Endothelial cell (in vitro differentiated cells): ENCODE measurements around the gene INPPL1. TPM values are rescaled to one million over a fixed set of nuclear protein-coding genes. Genes with fewer than 3 reads are reported as not detected.

ENCODE experiments used
- DNase-seq: peaks from one replicate; pipeline ENCODE4 v3.0.0; 2021; ENCODE audit warnings: low spot score
- H3K27ac Mint-ChIP-seq: one replicate; pipeline ENCODE4 v1.8.0; 2021; ENCODE audit warnings: mixed read lengths, inconsistent platforms; ENCODE audit not compliant: unreplicated experiment
- H3K27me3 Mint-ChIP-seq: one replicate; pipeline ENCODE4 v1.8.0; 2021; ENCODE audit warnings: mild to moderate bottlenecking, moderate library complexity, mixed read lengths, inconsistent platforms; ENCODE audit not compliant: unreplicated experiment
- H3K36me3 Mint-ChIP-seq: one replicate; pipeline ENCODE4 v1.8.0; 2021; ENCODE audit warnings: mild to moderate bottlenecking, low read depth, mixed read lengths, inconsistent platforms; ENCODE audit not compliant: unreplicated experiment
- H3K4me1 Mint-ChIP-seq: one replicate; pipeline ENCODE4 v1.8.0; 2021; ENCODE audit warnings: mild to moderate bottlenecking, mixed read lengths, inconsistent platforms; ENCODE audit not compliant: unreplicated experiment
- H3K4me3 Mint-ChIP-seq: one replicate; pipeline ENCODE4 v1.8.0; 2021; ENCODE audit warnings: mild to moderate bottlenecking, mixed read lengths, inconsistent platforms; ENCODE audit not compliant: unreplicated experiment
- H3K9me3 Mint-ChIP-seq: one replicate; pipeline ENCODE4 v1.8.0; 2021; ENCODE audit warnings: mixed read lengths, inconsistent platforms; ENCODE audit not compliant: unreplicated experiment
- total RNA-seq: library from RNA; stranded (reverse); fragmentation: NEBNext Ultra II Directional; extraction: Animal tissue kit (Norgen Biotek cat#: 25700); gene quantifications from one replicate; pipeline ENCODE4 v1.2.1, GENCODE V29; 2021; ENCODE audit not compliant: unreplicated experiment
- TF ChIP-seq, protein P1 (sequence below): fragments of 200-600 bp; sonication (generic); IDR thresholded peaks from one replicate; pipeline ENCODE4 v1.5.0; 2021; ENCODE audit warnings: antibody characterized with exemption; ENCODE audit not compliant: unreplicated experiment

INPPL1 gene
- total RNA-seq, 1 donor from 2014 or later = 168 TPM

- Mint-ChIP-seq H3K27ac (no peak overlapping the region), H3K4me3 (no peak overlapping the region), H3K36me3 (no peaks in the 10 kb centered on the region), H3K4me1 (no peaks in the 10 kb centered on the region), H3K9me3 (no peaks in the 10 kb centered on the region), H3K27me3 (peaks cover 1% of the 10 kb centered on the region)
- TF ChIP-seq, protein P1, sequence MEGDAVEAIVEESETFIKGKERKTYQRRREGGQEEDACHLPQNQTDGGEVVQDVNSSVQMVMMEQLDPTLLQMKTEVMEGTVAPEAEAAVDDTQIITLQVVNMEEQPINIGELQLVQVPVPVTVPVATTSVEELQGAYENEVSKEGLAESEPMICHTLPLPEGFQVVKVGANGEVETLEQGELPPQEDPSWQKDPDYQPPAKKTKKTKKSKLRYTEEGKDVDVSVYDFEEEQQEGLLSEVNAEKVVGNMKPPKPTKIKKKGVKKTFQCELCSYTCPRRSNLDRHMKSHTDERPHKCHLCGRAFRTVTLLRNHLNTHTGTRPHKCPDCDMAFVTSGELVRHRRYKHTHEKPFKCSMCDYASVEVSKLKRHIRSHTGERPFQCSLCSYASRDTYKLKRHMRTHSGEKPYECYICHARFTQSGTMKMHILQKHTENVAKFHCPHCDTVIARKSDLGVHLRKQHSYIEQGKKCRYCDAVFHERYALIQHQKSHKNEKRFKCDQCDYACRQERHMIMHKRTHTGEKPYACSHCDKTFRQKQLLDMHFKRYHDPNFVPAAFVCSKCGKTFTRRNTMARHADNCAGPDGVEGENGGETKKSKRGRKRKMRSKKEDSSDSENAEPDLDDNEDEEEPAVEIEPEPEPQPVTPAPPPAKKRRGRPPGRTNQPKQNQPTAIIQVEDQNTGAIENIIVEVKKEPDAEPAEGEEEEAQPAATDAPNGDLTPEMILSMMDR = no peak
- no peak for DNase-seq
Observed at GRCh38 chr11:72208281-72208680, 16.3 kb upstream of the INPPL1 start.

DNA sequence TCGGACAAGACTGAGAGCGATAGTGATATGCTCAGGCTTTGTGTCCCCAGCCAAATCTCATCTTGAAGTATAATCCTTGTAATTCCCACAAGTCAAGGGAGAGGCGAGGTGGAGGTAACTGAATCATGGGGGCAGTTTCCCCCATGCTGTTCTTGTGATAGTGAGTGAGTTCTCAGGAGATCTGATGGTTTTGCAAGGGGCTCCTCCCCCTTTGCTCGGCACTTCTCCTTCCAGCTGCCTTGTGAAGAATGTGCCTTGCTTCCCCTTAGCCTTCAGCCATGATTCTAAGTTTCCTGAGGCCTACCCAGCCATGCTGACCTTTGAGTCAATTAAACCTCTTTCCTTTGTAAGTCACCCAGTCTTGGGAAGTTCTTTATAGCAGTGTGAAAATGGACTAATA, 15.5 kb upstream of the INPPL1 start:
- H3K9me3 Mint-ChIP-seq = no peaks in the 10 kb centered on the region
- peaks cover 1% of the 10 kb centered on the region for H3K27me3 Mint-ChIP-seq
- H3K27ac Mint-ChIP-seq = no peak overlapping the region
- no peak overlapping the region for H3K4me3 Mint-ChIP-seq
- H3K4me1 Mint-ChIP-seq = no peaks in the 10 kb centered on the region
- no peak for DNase-seq
- no peaks in the 10 kb centered on the region for H3K36me3 Mint-ChIP-seq
- TF ChIP-seq, protein P1 = no peak

- no peak within 1 kb of the TSS for H3K27ac Mint-ChIP-seq
- no peaks in the 10 kb centered on the region for H3K9me3 Mint-ChIP-seq
- H3K27me3 Mint-ChIP-seq = peaks cover 1% of the 10 kb centered on the region
- no peak within 1 kb of the TSS for H3K4me3 Mint-ChIP-seq
- TF ChIP-seq, protein P1 = no peak
- no peak for DNase-seq
- peaks cover 11% of the 10 kb centered on the region for H3K4me1 Mint-ChIP-seq
- no peaks in the 10 kb centered on the region for H3K36me3 Mint-ChIP-seq
Observed at GRCh38 chr11:72216638-72217037, 7.9 kb upstream of the INPPL1 start, which contains the start of gene FOLR2. Gene FOLR2, plus strand, starts transcription at chr11:72216794. Its CDS starts 1,791 bp downstream, at chr11:72218585.

GRCh38 chr11:72217841-72218240, 6.7 kb upstream of the INPPL1 start:
- TF ChIP-seq, protein P1 = no peak
- no peaks in the 10 kb centered on the region for H3K9me3 Mint-ChIP-seq
- no peak overlapping the region for H3K27ac Mint-ChIP-seq
- peaks cover 15% of the 10 kb centered on the region for H3K4me1 Mint-ChIP-seq
- H3K4me3 Mint-ChIP-seq = no peak overlapping the region
- DNase-seq = no peak
- peaks cover 1% of the 10 kb centered on the region for H3K27me3 Mint-ChIP-seq
- peaks cover 3% of the 10 kb centered on the region for H3K36me3 Mint-ChIP-seq

- TF ChIP-seq, protein P1 = no peak
- no peaks in the 10 kb centered on the region for H3K9me3 Mint-ChIP-seq
- no peak overlapping the region for H3K4me3 Mint-ChIP-seq
Observed at GRCh38 chr11:72218251-72218745, 6.3 kb upstream of the INPPL1 start.

More at GRCh38 chr11:72218251-72218745, 6.3 kb upstream of the INPPL1 start:
- peaks cover 3% of the 10 kb centered on the region for H3K36me3 Mint-ChIP-seq
- H3K27ac Mint-ChIP-seq = no peak overlapping the region
- DNase-seq = no peak
- H3K27me3 Mint-ChIP-seq = peaks cover 1% of the 10 kb centered on the region
- H3K4me1 Mint-ChIP-seq = peaks cover 15% of the 10 kb centered on the region
